ENCODE data around the gene PSMD2. TPM values are rescaled to one million over a fixed set of nuclear protein-coding genes. Genes with fewer than 3 reads are reported as not detected.

Gene PSMD2
- total and polyA plus RNA-seq, 2 of the 8 experiments (the other 6 are each of a cell fraction or from before 2014, with no cell fraction given), result 350 to 363 TPM

- no peak for TF ChIP-seq SIX5 (IDR thresholded peaks at IDR 0.05; ENCODE audit: low read depth, low read length)
- TF ChIP-seq NANOG (IDR thresholded peaks at IDR 0.05; ENCODE audit: insufficient read depth, low read depth, low read length, poor library complexity, severe bottlenecking), result no peak
- TF ChIP-seq EGR1 (IDR thresholded peaks at IDR 0.05; ENCODE audit: borderline replicate concordance, low read depth, low read length), result no peak
- TF ChIP-seq YY1 (IDR thresholded peaks at IDR 0.05; ENCODE audit: low read depth, low read length), result no peak
- TF ChIP-seq CHD2 (IDR thresholded peaks at IDR 0.05; ENCODE audit: low read length), result no peak
- no peak for TF ChIP-seq KDM5A (IDR thresholded peaks at IDR 0.05; ENCODE audit: low read length)
- TF ChIP-seq POLR2A (IDR thresholded peaks at IDR 0.05; ENCODE audit: control extremely low read depth in 1 of 2, low read depth in 2 of 2, low read length in 2 of 2), result 0 out of 3 replicates have a peak, but pooled peaks of 1 of the 2 experiments have one; percentile 9
- no peak for TF ChIP-seq SAP30 (IDR thresholded peaks at IDR 0.05; ENCODE audit: insufficient read depth, insufficient replicate concordance, low read length)
- H2AFZ ChIP-seq (ENCODE audit: low read length), result no peak overlapping the region
- H3K4me3 ChIP-seq (ENCODE audit: extremely low read depth in 1 of 4, insufficient read depth in 2 of 4, low read depth in 3 of 4, low read length in 4 of 4), result no peak overlapping the region
- no peak overlapping the region for H2BK12ac ChIP-seq (ENCODE audit: low read depth, low read length)
- H3K4ac ChIP-seq (replicated peaks; ENCODE audit: insufficient read length, low read depth, low read length), result no peak overlapping the region
- FAIRE-seq (no peak), DNase-seq (ENCODE audit: low read depth in 1 of 2, low spot score in 2 of 2) (no peak)
- H3K36me3 ChIP-seq (ENCODE audit: control insufficient read depth in 2 of 4, insufficient read depth in 4 of 4, low read length in 3 of 4), result peaks cover 0 to 16% (median 3%) of the 10 kb centered on the region in 4 experiments; a peak in 6 of 8 replicates
- H3K27me3 ChIP-seq (replicated peaks in 1 of 4; ENCODE audit: control insufficient read depth in 3 of 4, extremely low read depth in 1 of 4, insufficient read depth in 3 of 4, low read length in 3 of 4), result no peaks in the 10 kb centered on the region
- no peak overlapping the region for H2BK15ac ChIP-seq (ENCODE audit: low read length)
- no peak overlapping the region for H3K9ac ChIP-seq (replicated peaks in 1 of 4; ENCODE audit: extremely low read depth in 1 of 4, low read depth in 3 of 4, low read length in 3 of 4)
- no peak overlapping the region for H3K14ac ChIP-seq (ENCODE audit: insufficient read length)
- no peaks in the 10 kb centered on the region for H3K23me2 ChIP-seq (ENCODE audit: low read depth, low read length)
- H3K27ac ChIP-seq (ENCODE audit: low read depth, low read length), result no peak overlapping the region
- no peak overlapping the region for H3K56ac ChIP-seq (replicated peaks; ENCODE audit: insufficient read length, low read depth, low read length)
- no peak overlapping the region for H4K8ac ChIP-seq (ENCODE audit: extremely low read depth, insufficient read depth, low read length)
- ChIA-PET CTCF (ENCODE audit: partially characterized antibody) (interaction anchor here (0.6 to 7.4 kb wide), 6 partner anchors 7 to 442 kb away, joined by 3 to 49 read pairs (median 6); no protein-coding TSS in a partner anchor), POLR2A (ENCODE audit: partially characterized antibody) (interaction anchor here (1.0 to 3.2 kb wide), 5 partner anchors 9 to 29 kb away, joined by 3 to 23 read pairs (median 5); partner anchors contain the start of gene FAM131A)
- no peak overlapping the region for H4K91ac ChIP-seq (replicated peaks; ENCODE audit: insufficient read length, low read length)
- H3K18ac ChIP-seq (ENCODE audit: extremely low read depth, low read length), result no peak overlapping the region
- no peak overlapping the region for H2BK5ac ChIP-seq (ENCODE audit: low read depth, low read length)
- WGBS, 2 experiments (ENCODE audit: extremely low coverage in 1 of 2, insufficient coverage in 1 of 2, insufficient read length in 1 of 2, insufficient replicate concordance in 2 of 2, low coverage in 1 of 2, low lambda C conversion rate in 2 of 2, missing lambda C conversion rate in 1 of 2), result 91% methylated on average over 18 of the region's 20 CpGs; no CpG with 5 or more reads in 1 of the 2 experiments
- no peaks in the 10 kb centered on the region for H3K9me3 ChIP-seq (ENCODE audit: insufficient read depth in 2 of 2, low read depth in 1 of 2, low read length in 1 of 2)
- no peak overlapping the region for H3K23ac ChIP-seq (ENCODE audit: insufficient read length)
- peaks cover 2 to 15% of the 10 kb centered on the region in 2 experiments for H4K20me1 ChIP-seq (replicated peaks in 1 of 2; ENCODE audit: control insufficient read depth in 1 of 2, insufficient read depth in 2 of 2, low read length in 2 of 2)
- H2BK120ac ChIP-seq (replicated peaks; ENCODE audit: low read depth, low read length), result no peak overlapping the region
- H2AK5ac ChIP-seq (ENCODE audit: low read depth, low read length), result no peak overlapping the region; the same call in 1 of the 2 replicates
- H3K79me1 ChIP-seq (ENCODE audit: low read depth, low read length), result no peaks in the 10 kb centered on the region; the same call in 1 of the 2 replicates
- peaks cover 0 to 13% (median 10%) of the 10 kb centered on the region in 4 experiments; a peak in 6 of 7 replicates for H3K4me1 ChIP-seq (replicated peaks in 1 of 4; ENCODE audit: control insufficient read depth in 3 of 4, insufficient read depth in 4 of 4, low read length in 3 of 4)
- H3K79me2 ChIP-seq (ENCODE audit: control insufficient read depth in 1 of 2, insufficient read depth in 2 of 2, low read length in 2 of 2), result no peaks in the 10 kb centered on the region
- no peak overlapping the region for H3K4me2 ChIP-seq (ENCODE audit: insufficient read depth in 1 of 2, low read depth in 2 of 2, low read length in 2 of 2)
- H2BK20ac ChIP-seq (ENCODE audit: low read length), result no peak overlapping the region
- no peak overlapping the region for H4K5ac ChIP-seq (ENCODE audit: insufficient read length, low read depth, low read length)
These were observed 47.6 kb downstream of the PSMD2 start for GRCh38 chr3:184346480-184347190.

Measured in H1 (cell line).